Mammary epithelial cell (primary cell): ENCODE measurements around the gene SHROOM4.

Source experiments
- CTCF ChIP-seq, 2 donors: IDR thresholded peaks in 1 of 2; conservative IDR thresholded peaks in 1 of 2; 2 replicates each; pipeline ENCODE4 v1.5.1; 2011 to 2012; ENCODE audit warnings: inconsistent platforms in 2 of 2, low read length in 2 of 2, mild to moderate bottlenecking in 2 of 2, control low read depth in 1 of 2, low read depth in 1 of 2; ENCODE audit not compliant: insufficient read depth in 1 of 2; ENCODE audit errors: extremely low read depth in 1 of 2
- EZH2 ChIP-seq: IDR thresholded peaks from 2 replicates; pipeline ENCODE4 v1.6.1; 2012; ENCODE audit warnings: low read length, inconsistent platforms, borderline replicate concordance

DNA sequence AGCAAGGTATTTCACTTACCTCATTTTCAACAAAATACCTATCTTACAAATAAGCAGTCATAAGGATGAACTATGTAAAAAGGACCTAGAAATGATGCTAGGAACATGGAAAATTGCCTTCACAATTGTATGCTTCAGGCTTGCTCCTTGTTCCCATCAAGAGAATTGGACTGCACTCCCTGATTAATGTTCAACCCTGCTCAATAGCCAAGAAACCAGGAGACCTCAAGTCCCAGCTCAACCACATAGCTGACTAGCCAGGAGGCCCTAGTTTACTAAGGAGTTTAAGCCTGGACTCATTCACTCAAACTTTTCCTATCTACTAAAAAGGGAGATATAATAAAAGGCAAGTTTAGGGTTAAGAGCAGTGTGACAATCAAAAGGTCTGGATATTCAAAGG, 196.8 kb downstream of the SHROOM4 start:
- TF ChIP-seq CTCF (conservative IDR thresholded peaks at IDR 0.05 in 1 of 2, IDR thresholded peaks at IDR 0.05 in 1 of 2; ENCODE audit: extremely low read depth in 1 of 2, insufficient read depth in 1 of 2, low read depth in 1 of 2, low read length in 2 of 2) = no peak
- no peak for TF ChIP-seq EZH2
